GM10266 (cell line): ENCODE measurements around the gene TSC2.

Source experiments
- DNase-seq: peaks from one replicate; pipeline ENCODE4 v3.0.0; 2012; ENCODE audit errors: extremely low spot score
- TF ChIP-seq, protein P1 (sequence below): IDR thresholded peaks from 2 replicates; pipeline ENCODE4 v1.5.1; 2012; ENCODE audit warnings: mild to moderate bottlenecking, low read depth; ENCODE audit not compliant: control insufficient read depth, insufficient read depth; ENCODE audit errors: missing control alignments

TSC2 gene

GRCh38 chr16:2085669-2086068 is 37.9 kb downstream of the TSC2 start:
- peak; percentile 42 for DNase-seq
- TF ChIP-seq, protein P1, sequence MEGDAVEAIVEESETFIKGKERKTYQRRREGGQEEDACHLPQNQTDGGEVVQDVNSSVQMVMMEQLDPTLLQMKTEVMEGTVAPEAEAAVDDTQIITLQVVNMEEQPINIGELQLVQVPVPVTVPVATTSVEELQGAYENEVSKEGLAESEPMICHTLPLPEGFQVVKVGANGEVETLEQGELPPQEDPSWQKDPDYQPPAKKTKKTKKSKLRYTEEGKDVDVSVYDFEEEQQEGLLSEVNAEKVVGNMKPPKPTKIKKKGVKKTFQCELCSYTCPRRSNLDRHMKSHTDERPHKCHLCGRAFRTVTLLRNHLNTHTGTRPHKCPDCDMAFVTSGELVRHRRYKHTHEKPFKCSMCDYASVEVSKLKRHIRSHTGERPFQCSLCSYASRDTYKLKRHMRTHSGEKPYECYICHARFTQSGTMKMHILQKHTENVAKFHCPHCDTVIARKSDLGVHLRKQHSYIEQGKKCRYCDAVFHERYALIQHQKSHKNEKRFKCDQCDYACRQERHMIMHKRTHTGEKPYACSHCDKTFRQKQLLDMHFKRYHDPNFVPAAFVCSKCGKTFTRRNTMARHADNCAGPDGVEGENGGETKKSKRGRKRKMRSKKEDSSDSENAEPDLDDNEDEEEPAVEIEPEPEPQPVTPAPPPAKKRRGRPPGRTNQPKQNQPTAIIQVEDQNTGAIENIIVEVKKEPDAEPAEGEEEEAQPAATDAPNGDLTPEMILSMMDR: no peak

GRCh38 chr16:2086106-2086742 is 38.4 kb downstream of the TSC2 start:
- no peak for DNase-seq
- TF ChIP-seq, protein P1: no peak

GRCh38 chr16:2086812-2087747 is 39.3 kb downstream of the TSC2 start:
- TF ChIP-seq, protein P1: no peak

DNA sequence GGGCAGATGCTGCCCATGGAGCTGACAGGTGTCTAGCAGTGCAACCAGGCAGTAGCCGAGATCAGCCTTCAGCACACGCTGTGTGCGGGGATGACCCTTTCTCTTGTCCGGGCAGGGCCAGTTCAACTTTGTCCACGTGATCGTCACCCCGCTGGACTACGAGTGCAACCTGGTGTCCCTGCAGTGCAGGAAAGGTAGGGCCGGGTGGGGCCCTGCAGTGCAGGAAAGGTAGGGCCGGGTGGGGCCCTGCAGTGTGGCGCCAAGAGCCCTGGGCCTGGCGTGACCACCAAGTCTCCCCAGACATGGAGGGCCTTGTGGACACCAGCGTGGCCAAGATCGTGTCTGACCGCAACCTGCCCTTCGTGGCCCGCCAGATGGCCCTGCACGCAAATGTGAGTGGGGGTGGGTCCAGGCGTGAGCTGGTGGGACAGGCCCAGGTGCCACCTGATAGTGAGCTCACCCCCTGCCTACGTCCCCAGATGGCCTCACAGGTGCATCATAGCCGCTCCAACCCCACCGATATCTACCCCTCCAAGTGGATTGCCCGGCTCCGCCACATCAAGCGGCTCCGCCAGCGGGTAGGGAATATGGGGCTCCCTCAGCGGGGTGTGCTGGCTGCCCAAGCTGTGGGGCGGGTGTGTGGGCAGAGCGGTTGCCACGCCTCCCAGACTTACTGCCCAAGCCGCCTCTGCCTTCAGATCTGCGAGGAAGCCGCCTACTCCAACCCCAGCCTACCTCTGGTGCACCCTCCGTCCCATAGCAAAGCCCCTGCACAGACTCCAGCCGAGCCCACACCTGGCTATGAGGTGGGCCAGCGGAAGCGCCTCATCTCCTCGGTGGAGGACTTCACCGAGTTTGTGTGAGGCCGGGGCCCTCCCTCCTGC is 40.2 kb downstream of the TSC2 start:
- no peak for DNase-seq
- TF ChIP-seq, protein P1: no peak

More at GRCh38 chr16:2086812-2087747, 39.3 kb downstream of the TSC2 start:
- peak; percentile 51 for DNase-seq

DNA sequence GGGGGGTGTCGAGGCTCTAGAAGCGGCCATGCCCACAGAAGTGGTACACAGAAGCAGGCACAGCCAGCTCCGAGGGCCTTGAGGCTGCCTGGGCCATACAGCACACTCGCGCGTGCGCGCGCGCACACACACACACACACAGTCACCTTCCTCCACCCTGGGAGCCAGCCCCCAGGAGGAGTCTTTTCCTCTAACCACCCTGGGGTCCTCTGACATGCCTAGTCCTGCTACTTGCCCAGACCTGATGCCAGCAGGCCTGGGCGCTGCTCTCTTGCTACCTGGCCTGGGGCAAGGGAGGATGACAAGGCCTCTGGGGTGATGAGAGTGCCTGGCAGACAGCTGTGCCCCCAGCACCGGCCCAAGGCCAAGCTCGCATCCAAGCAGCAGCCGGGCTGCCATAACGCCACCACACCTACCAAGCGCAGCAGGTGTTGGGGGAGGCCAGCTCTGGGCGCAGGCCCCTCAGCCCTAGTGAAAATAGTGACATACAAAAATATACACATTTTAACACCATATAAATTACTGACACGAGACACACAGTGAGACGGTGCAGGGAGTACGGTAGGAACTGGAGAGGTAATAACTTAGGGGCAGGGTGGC is 41.1 kb downstream of the TSC2 start:
- DNase-seq: no peak
- TF ChIP-seq, protein P1: no peak

DNA sequence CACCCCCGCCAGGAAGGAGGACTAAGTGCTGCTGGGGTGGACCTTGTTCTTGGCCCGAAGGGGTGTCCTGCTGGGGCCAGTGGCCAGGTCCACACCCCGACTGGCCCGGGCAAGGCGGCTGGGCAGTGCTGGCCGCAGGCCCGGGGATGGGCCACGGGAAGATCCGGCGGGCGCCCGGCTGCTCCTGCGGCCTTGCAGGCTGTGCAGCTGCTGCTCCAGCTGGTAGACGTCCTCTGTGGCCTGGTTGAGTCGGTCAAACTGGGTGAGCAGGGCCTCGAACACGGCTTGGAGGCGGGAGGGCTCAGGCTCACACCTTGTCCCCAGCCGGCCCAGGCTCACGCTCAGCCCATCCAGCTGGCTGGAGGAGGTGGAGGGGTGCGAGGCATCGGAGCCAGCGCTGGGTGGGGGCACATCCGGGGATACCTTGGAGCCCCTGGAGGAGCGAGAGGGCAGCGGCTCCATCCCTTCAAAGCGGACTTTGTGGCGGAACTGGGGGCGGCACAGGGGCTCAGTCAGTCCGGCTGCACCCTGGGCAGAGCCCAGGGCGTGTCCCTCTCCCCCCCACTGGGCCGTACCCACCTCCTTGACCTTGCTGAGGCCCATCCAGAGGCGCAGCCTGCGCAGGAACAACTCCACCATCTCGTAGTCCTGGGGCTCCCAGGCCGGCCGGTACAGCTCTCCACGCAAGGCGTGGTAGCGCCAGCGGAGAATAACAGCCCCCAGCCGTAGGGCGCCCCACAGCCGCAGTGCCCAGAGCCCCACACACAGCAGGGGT is 42.1 kb downstream of the TSC2 start:
- DNase-seq: no peak
- TF ChIP-seq, protein P1: no peak
